Endothelial cell (in vitro differentiated cells): ENCODE measurements around the gene COMMD10. TPM values are rescaled to one million over a fixed set of nuclear protein-coding genes. Genes with fewer than 3 reads are reported as not detected.
"Not testable (repeated sequence)": the region's sequence is repeated elsewhere in the genome, so short reads cannot be mapped to it uniquely, and the experiment has no call there.

Experiments
- DNase-seq: peaks from one replicate; pipeline ENCODE4 v3.0.0; 2021; ENCODE audit warnings: low spot score
- H3K27ac Mint-ChIP-seq: one replicate; pipeline ENCODE4 v1.8.0; 2021; ENCODE audit warnings: mixed read lengths, inconsistent platforms; ENCODE audit not compliant: unreplicated experiment
- H3K27me3 Mint-ChIP-seq: one replicate; pipeline ENCODE4 v1.8.0; 2021; ENCODE audit warnings: mild to moderate bottlenecking, moderate library complexity, mixed read lengths, inconsistent platforms; ENCODE audit not compliant: unreplicated experiment
- H3K36me3 Mint-ChIP-seq: one replicate; pipeline ENCODE4 v1.8.0; 2021; ENCODE audit warnings: mild to moderate bottlenecking, low read depth, mixed read lengths, inconsistent platforms; ENCODE audit not compliant: unreplicated experiment
- H3K4me1 Mint-ChIP-seq: one replicate; pipeline ENCODE4 v1.8.0; 2021; ENCODE audit warnings: mild to moderate bottlenecking, mixed read lengths, inconsistent platforms; ENCODE audit not compliant: unreplicated experiment
- H3K4me3 Mint-ChIP-seq: one replicate; pipeline ENCODE4 v1.8.0; 2021; ENCODE audit warnings: mild to moderate bottlenecking, mixed read lengths, inconsistent platforms; ENCODE audit not compliant: unreplicated experiment
- H3K9me3 Mint-ChIP-seq: one replicate; pipeline ENCODE4 v1.8.0; 2021; ENCODE audit warnings: mixed read lengths, inconsistent platforms; ENCODE audit not compliant: unreplicated experiment
- CTCF ChIP-seq: fragments of 200-600 bp; sonication (generic); IDR thresholded peaks from one replicate; pipeline ENCODE4 v1.5.0; 2021; ENCODE audit warnings: antibody characterized with exemption; ENCODE audit not compliant: unreplicated experiment
- total RNA-seq: library from RNA; stranded (reverse); fragmentation: NEBNext Ultra II Directional; extraction: Animal tissue kit (Norgen Biotek cat#: 25700); gene quantifications from one replicate; pipeline ENCODE4 v1.2.1, GENCODE V29; 2021; ENCODE audit not compliant: unreplicated experiment

Gene COMMD10
- total RNA-seq, 1 donor from 2014 or later: 27.8 TPM

GRCh38 chr5:116088062-116088461 lies 3.2 kb downstream of the COMMD10 start:
- Mint-ChIP-seq H3K27me3 (peaks cover 6% of the 10 kb centered on the region), H3K36me3 (no peaks in the 10 kb centered on the region), H3K27ac (no peak overlapping the region), H3K4me3 (no peak overlapping the region), H3K4me1 (peaks cover 12% of the 10 kb centered on the region), H3K9me3 (no peaks in the 10 kb centered on the region)
- no peak for TF ChIP-seq CTCF
- DNase-seq: no peak

DNA sequence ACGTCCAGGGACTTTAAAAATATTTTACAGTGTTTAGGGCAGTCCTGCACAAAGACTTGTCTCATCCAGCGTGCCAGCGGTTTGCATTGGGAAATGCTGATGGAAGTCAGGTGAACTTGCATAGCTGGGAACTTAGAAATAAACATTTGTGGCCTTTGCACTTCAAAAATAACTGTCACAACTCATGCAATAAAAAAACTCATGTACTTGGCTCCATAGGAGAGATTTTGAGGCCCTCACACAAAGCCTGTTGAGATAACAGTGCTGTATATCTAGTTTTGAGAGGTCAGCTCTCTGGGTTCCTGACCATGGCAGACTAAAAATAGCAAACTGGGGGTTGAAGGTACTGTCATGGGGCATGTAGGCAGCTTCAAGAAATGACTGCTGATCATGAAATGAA lies 5.5 kb downstream of the COMMD10 start:
- Mint-ChIP-seq H3K27ac (no peak overlapping the region), H3K36me3 (peaks cover 4% of the 10 kb centered on the region), H3K4me1 (peaks cover 7% of the 10 kb centered on the region), H3K27me3 (peaks cover 3% of the 10 kb centered on the region), H3K9me3 (no peaks in the 10 kb centered on the region), H3K4me3 (no peak overlapping the region)
- DNase-seq: no peak
- TF ChIP-seq CTCF: no peak

DNA sequence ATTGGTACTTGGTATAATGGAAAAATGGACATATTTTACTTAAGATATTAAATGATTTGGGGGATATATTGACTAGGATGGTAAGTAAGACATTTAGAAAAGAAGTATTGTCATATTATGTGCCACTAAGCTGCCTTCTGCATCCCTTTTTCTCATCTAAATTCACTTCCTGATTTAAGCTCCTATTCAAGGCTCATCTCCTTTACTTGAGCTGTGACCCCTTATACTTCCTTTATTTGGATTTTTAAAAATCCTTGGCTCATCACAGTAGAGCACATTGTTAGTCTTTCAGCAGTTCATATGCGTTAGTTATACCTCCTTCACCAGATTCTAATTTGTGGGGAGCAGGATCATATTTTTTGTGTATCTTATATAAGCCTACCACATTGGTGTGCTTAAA lies 6.6 kb downstream of the COMMD10 start:
- no peak overlapping the region for H3K4me3 Mint-ChIP-seq

DNA sequence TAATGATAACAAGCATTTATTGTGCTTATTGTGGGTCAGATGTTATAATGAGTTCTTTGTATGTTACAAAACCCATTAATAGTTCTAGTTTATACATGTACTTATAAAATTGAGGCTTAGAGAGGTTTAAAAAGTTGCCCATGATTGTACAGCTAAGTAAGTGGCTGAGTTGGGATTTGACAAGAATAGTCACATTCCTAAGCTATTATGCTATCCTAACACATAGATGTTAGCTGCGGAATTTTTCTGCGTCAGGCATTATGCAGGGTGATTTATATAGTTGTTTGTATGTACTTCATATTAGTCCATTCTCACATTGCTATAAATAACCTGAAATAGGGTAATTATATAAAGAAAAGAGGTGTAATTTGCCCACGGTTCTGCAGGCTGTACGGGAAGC lies 12.5 kb downstream of the COMMD10 start:
- no peak overlapping the region for H3K27ac Mint-ChIP-seq
- no peak for DNase-seq
- peaks cover 15% of the 10 kb centered on the region for H3K36me3 Mint-ChIP-seq
- no peaks in the 10 kb centered on the region for H3K9me3 Mint-ChIP-seq
- no peak overlapping the region for H3K4me3 Mint-ChIP-seq
- H3K27me3 Mint-ChIP-seq: no peaks in the 10 kb centered on the region
- H3K4me1 Mint-ChIP-seq: no peaks in the 10 kb centered on the region
- no peak for TF ChIP-seq CTCF

More for the DNA sequence above, 6.6 kb downstream of the COMMD10 start:
- no peaks in the 10 kb centered on the region for H3K9me3 Mint-ChIP-seq
- H3K27ac Mint-ChIP-seq: no peak overlapping the region
- peaks cover 4% of the 10 kb centered on the region for H3K36me3 Mint-ChIP-seq
- no peak for DNase-seq
- TF ChIP-seq CTCF: no peak
- H3K4me1 Mint-ChIP-seq: peaks cover 3% of the 10 kb centered on the region
- H3K27me3 Mint-ChIP-seq: no peaks in the 10 kb centered on the region

DNA sequence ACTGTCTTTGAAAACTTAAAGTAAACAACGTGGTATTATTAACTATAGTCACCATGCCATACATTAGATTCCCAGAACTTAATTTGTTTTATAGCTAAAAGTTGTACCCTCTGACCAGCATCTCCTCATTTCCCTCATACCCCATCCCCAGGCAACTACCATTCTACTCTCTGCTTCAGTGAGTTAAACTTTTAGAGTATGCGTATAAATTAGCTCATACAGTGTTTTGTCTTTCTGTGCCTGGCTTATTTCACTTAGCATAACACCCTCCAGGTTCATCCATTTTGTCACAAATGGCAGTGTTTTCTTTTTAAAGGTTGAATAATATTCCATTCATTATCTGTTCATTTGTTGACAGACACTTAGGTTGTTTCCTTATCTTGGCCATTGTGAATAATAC lies 14.2 kb downstream of the COMMD10 start:
- H3K4me3 Mint-ChIP-seq: no peak overlapping the region
- H3K4me1 Mint-ChIP-seq: no peaks in the 10 kb centered on the region
- H3K27ac Mint-ChIP-seq: no peak overlapping the region
- H3K27me3 Mint-ChIP-seq: peaks cover 4% of the 10 kb centered on the region
- no peak for TF ChIP-seq CTCF
- H3K36me3 Mint-ChIP-seq: peaks cover 20% of the 10 kb centered on the region
- H3K9me3 Mint-ChIP-seq: no peaks in the 10 kb centered on the region
- no peak for DNase-seq

- DNase-seq, H3K27me3 Mint-ChIP-seq, H3K27ac Mint-ChIP-seq: not testable (repeated sequence)
Observed at GRCh38 chr5:116104941-116105340, 20.1 kb downstream of the COMMD10 start.

More at GRCh38 chr5:116104941-116105340, 20.1 kb downstream of the COMMD10 start:
- peaks cover 30% of the 10 kb centered on the region for H3K36me3 Mint-ChIP-seq
- H3K4me3 Mint-ChIP-seq, H3K9me3 Mint-ChIP-seq, H3K4me1 Mint-ChIP-seq: not testable (repeated sequence)
